Measurements from ENCODE around the gene ARHGAP11A.
"Not testable (repeated sequence)": the region's sequence is repeated elsewhere in the genome, so short reads cannot be mapped to it uniquely, and the experiment has no call there.

ARHGAP11A gene

GRCh38 chr15:32615051-32615870 lies at the start of gene ARHGAP11A:
TSS of gene ARHGAP11A (plus strand) at chr15:32615504. CDS start at chr15:32616212, 708 bp downstream.
- DNase-seq, result peak; percentile 84

DNA sequence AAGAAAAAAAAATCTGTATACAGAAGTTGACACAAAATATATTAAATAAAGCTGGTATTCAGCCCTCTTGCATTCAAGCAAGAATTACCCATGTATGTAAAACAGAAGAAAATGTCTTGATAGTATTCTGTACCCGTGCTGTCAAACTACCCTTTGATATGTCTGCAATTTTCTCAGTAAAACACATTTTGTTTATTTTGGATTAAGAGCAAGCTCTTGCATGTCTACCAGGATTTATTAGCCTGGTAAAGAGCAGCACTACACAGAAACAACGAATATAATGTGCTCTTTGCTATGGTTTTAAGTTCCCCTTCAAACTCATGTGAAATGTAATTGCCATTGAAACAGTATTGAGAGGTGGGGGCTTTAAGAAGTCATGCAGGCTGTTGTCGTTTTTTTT lies 46.3 kb upstream of the ARHGAP11A start:
- DNase-seq, result not testable (repeated sequence)

GRCh38 chr15:32578482-32578881 lies 36.8 kb upstream of the ARHGAP11A start:
- not testable (repeated sequence) for DNase-seq

GRCh38 chr15:32585844-32586243 lies 29.5 kb upstream of the ARHGAP11A start:
- not testable (repeated sequence) for DNase-seq

DNA sequence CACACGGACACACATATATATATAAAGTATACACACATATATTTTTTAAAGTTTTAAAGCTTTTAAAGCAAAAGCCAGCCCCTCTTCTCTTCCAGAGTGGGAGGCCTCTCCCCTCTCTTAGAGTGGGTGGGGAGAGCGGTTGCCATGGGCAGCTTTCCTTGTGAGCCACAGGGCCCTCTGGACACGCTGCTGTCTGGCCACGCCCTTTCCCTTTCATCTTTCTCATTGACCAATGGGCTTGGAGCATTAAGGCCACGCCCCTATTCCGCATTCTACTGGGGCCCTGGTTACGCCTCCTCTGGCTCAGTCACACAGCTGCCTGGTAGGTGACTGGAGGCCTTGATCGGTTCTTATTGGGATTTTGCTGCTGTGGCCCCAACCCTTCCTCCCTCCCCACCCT lies 22.2 kb upstream of the ARHGAP11A start, which contains the start of gene GOLGA8N:
Gene GOLGA8N (plus strand): TSS at position 306 of the 400 bp plus-strand sequence.
- DNase-seq, result not testable (repeated sequence)

DNA sequence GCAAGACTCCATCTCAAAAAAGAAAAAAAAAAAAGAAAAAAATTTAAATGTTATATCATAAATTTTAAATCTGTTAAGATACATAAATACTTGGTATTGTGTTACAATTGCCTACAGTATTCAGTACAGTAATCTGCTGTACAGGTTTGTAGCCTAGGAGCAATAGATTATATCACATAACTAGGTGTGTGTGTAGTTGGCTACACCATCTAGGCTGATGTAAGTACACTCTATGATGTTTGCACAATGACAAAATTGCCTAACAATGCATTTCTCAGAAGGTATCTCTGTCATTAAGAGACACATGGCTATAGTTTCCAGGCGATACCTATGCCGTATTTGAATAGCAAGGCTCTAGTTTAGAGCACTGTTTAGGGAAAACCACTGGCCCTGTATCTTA lies 5.8 kb upstream of the ARHGAP11A start:
- DNase-seq, result not testable (repeated sequence)

DNA sequence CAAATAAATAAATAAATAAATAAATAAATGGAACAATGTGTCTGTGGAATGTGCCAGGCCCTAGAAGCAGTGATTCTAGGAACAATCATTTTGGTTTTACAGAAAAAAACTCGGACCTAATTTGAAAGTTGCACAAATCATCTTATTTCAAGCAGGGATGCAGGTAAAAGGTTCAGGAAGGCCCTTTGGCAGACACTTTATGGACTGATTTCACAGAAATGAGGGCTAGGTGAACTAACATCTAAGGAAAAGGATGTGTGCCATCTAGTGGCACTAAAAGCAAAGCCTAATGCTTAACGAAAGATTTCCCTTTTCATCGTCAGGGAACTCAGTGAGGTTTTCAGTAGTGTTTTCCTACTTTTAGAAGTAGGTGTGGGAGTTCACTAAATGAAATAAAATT lies 4.6 kb upstream of the ARHGAP11A start:
- not testable (repeated sequence) for DNase-seq

DNA sequence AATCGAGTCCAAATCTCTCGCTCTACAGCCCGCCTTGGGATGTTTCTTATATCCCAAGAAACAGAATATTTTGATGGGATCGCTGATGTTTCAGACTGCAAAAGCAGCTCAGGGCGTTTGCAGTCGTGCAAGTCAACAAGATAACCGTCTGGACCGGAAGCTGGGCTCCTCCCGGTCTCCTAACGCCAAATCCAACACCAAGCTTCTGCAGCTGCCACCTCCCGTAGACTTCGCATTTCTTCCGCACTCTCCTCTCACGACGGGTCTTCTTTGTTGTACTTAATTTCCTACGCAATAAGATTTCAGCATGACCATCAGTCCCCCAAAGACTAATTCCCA lies 623 bp upstream of the ARHGAP11A start:
- DNase-seq, result not testable (repeated sequence)

DNA sequence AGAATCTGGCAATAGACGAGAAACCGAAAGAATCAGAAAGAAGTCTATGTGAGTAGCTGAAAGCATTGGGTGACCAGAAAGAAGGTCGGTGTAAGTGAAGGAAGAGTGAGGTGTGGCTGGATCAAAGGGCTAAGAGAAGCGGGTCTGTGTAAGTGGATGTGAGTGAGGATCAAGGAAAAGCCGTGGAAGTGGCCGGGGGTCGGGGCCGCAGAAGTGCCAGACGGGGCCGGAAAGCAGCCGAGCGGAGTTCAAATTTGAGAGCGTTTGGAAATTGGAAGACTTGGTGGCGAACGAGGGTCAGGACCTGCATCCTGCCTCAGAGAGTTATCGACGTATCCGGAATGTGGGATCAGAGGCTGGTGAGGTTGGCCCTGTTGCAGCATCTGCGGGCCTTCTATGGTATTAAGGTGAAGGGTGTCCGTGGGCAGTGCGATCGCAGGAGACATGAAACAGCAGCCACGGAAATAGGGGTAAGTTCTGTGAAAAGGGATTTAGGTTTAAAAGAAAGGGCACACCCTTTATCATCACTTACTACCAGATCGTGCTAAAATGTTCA lies 645 bp downstream of the ARHGAP11A start:
- DNase-seq, result not testable (repeated sequence)

DNA sequence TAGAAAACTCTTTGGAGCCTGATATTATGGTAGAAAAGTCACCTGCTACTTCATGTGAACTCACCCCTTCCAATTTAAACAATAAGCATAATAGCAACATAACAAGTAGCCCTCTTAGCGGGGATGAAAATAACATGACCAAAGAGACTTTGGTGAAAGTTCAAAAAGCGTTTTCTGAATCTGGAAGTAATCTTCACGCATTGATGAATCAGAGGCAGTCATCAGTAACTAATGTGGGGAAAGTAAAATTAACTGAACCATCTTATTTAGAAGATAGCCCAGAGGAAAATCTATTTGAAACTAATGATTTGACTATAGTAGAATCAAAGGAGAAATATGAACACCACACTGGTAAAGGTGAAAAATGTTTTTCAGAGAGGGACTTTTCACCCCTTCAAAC lies 21.1 kb downstream of the ARHGAP11A start:
- DNase-seq, result no peak

- no peak for DNase-seq
Observed at GRCh38 chr15:32636908-32637567, 21.7 kb downstream of the ARHGAP11A start.

GRCh38 chr15:32637704-32638103 lies 22.4 kb downstream of the ARHGAP11A start:
- DNase-seq, result no peak

DNA sequence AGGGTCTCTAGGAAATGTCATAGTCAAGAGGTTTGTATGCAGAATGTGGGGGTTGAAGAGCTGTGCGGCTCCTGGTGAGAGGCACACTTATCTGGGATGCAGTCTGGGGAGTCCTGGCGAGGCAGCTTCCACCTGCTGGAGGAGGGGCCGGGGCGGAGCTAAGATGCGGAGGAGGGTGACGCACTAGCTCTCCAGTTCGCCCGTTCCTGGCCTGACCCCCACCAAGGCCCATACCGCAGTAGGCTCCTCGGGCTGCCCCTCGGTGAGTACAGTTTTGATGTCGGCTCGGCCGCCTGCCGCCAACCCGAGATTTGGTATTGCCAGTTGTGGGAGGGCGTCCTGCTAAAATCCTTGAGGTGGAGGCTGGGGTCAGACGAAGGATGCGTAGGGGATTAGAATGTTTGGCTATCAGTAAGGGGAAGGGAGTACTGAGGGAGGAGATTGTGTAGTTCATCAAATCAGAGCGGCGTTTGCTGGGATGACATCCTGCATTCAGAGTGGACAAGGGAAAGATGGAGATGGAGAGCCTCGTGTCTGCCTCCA lies 26.3 kb downstream of the ARHGAP11A start, which contains the start of gene SCG5:
Gene SCG5 (plus strand): TSS at position 194 of the 543 bp plus-strand sequence. CDS start 1,883 bp downstream, outside the sequence.
- no peak for DNase-seq

- DNase-seq, result no peak
Observed at GRCh38 chr15:32642667-32643435, 27.5 kb downstream of the ARHGAP11A start.

DNA sequence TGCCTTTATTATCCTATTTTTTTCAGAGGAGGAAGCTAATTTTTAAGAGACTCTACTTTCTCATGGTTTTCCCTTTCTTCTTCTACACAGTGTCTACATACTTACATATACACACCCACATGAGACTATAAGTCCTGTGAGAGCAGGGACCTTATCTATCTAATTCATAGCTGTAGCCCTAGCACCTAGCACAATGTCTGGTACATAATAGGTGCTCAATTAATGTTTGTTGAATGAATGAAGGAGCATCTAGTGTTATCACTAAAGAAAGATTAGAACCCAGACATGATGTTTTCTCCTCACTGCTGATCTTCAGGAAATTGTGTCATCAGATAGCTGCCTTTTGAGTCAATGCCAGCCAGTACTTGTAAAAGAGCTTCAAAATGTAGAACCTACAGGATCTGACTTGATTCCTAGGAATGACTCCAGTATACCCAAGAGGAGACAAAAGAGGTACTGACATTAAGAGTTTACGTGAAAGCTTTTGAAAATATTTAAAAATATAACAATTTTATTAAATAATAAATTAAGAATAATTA lies 28.7 kb downstream of the ARHGAP11A start:
- DNase-seq, result no peak

DNA sequence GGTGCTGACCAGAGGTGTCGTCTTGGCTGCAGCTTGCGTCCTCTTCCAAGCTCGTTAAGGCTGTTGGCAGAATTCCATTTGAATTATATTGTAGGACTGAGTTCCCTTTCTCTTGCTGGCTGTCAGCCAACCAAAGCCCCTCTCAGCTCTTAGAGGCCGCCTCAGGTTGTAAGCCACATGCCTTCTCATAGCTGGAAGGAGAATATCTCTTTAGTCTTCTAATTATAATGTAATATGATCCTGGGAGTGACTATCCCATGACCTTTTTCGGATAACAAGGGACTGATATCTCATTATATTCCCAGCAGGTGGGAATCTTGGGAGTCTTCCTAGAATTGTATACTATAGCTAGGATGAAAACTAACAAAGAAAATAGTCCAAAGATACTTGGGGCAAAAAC lies 31.0 kb downstream of the ARHGAP11A start:
- DNase-seq, result no peak

DNA sequence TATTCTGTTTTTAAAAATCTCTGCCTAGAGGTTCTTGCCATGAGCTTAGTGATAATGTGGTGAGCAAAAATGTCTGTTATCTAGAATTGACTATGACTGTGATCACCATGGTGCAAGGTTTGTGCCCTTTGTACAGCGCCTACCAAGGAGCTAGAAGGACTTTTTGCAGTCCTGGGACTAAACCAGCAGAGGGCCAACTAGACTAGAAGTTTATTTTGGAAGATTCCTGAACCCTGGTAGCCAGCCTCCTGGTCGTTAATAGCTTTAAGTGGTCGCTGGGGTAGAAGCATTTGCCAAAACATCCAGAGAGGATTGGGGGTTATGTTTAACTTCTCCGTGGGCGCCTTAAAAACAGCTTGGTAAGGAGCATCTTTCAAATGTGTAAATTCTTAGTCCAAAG lies 34.0 kb downstream of the ARHGAP11A start:
- DNase-seq, result no peak

DNA sequence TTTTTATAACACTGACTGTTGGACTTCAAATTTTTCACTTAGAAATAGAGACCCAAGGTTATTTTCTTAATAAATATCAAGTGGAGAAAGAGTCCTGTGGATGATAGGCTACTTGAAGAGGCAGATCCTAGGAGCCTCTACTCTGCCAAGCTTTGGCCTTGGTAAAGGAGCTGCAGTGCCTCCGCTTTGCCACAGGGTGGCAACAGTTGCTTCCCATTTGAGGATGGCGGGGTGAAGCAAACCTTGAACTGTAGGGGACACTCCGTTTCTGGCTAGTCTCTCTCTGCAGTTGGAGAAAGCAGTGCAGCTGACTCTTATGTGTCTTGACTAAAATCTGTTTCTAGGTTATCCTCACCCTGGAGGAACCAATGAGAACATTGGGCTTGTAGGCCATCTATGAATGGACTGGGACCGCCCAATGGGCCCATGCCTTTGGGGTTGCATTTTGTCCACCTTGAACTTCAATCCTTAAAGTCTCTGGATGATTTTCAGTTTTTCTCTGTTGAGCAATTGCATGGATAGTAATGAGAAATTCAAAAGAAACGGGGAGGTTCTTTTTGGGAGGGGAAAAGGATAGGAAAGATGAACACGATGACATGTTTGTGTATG lies 36.0 kb downstream of the ARHGAP11A start:
- DNase-seq, result peak; percentile 66

GRCh38 chr15:32652178-32652577 lies 36.9 kb downstream of the ARHGAP11A start:
- DNase-seq, result no peak

DNA sequence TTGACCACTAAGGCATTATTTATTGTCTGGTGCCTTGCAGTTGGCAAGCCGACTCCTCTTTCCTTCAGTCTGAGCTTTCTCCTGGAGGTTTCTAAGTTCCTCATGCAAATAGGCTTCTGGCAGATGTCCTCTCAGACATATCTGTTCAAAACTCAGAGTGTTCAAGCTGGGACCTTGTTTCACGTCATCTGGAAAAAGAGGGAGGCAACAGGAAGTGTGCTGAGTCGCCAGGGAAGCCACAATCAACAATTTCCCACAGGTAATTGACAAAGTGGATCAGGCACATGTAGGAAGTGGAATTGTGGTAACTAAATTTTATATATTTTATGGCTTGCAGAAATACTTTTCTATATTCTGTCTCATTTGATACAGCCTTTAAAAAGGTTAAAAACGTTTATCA lies 40.8 kb downstream of the ARHGAP11A start:
- no peak for DNase-seq

GRCh38 chr15:32656496-32656895 lies 41.2 kb downstream of the ARHGAP11A start:
- DNase-seq, result no peak

All from activated CD8-positive, alpha-beta memory T cell treated with anti-CD3 and anti-CD28 coated beads, Interleukin-2, amount 50 U/mL, for 48 hours (primary cell).